Measurements from ENCODE around the gene RPL10A. TPM values are rescaled to one million over a fixed set of nuclear protein-coding genes. Genes with fewer than 3 reads are reported as not detected.

RPL10A gene
- total and polyA plus RNA-seq, 2 of the 13 experiments (the other 11 are each of a cell fraction or from before 2014, with no cell fraction given) = 1,854 to 2,726 TPM

DNA sequence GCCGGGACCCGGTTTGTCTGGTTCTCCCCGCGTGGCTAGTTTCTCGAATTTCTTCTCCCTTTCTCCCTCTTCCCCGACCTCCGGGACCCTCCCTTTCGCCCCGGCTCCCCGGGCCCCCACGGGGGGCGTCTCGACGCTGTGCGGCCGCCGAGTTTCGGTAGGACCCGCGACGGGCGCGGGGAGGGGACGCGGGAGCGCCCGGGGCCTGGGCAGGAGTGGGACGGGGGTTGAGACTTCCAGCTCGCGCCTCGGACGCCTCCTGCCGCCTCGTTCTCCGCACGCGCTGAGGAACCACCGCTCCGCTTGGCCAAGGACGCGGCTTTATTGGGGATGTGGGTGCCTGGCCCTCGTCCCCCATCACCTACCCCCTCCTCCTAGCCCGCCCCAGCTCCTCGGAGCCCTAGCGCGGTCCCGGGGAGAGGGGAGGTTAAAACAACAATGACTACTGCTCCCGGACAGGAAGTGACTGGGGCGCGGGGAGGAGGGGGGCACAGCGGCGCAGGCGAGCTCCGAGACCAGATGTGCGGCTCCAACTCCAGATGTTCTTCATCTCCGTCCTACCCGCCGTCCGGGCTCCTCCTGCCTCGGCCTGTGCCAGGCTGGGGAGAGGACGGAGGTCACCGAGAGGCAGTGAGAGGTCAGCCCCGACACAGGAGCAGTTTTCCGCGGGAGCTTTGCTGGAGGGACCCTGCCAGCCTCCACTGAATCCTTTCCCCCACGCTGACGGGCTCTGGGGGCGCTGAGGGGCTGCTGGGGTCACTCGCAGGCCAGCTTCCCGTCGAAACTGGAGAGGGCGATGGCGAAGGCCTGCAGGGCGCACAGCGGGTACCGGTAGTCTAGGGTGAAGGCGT is 29.6 kb downstream of the RPL10A start (continued):
- peak; percentile 97; the same call in 1 of the 2 replicates for TF ChIP-seq FOXC1 (CRISPR knock-in tag; IDR thresholded peaks at IDR 0.05; ENCODE audit: borderline replicate concordance)
- no peak for TF ChIP-seq CREM (IDR thresholded peaks at IDR 0.05)
- no peak for TF ChIP-seq CREM (CRISPR knock-in tag; IDR thresholded peaks at IDR 0.05)
- TF ChIP-seq, protein P1, sequence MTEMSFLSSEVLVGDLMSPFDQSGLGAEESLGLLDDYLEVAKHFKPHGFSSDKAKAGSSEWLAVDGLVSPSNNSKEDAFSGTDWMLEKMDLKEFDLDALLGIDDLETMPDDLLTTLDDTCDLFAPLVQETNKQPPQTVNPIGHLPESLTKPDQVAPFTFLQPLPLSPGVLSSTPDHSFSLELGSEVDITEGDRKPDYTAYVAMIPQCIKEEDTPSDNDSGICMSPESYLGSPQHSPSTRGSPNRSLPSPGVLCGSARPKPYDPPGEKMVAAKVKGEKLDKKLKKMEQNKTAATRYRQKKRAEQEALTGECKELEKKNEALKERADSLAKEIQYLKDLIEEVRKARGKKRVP (CRISPR knock-in tag; IDR thresholded peaks at IDR 0.05) = peak in 1 of 2 experiments; percentile 39; a peak in 1 of 4 replicates
- peak; percentile 93 for TF ChIP-seq RNF2 (conservative IDR thresholded peaks at IDR 0.05; ENCODE audit: low read depth)
- TF ChIP-seq MED1 (CRISPR knock-in tag; IDR thresholded peaks at IDR 0.05) = peak; percentile 51; the same call in 1 of the 2 replicates
- no peak; the same call in 1 of the 2 replicates for TF ChIP-seq ZNF326 (CRISPR knock-in tag; IDR thresholded peaks at IDR 0.05; ENCODE audit: borderline replicate concordance)
- TF ChIP-seq, protein P2, sequence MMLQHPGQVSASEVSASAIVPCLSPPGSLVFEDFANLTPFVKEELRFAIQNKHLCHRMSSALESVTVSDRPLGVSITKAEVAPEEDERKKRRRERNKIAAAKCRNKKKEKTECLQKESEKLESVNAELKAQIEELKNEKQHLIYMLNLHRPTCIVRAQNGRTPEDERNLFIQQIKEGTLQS (CRISPR knock-in tag; IDR thresholded peaks at IDR 0.05) = no peak
- TF ChIP-seq MIER2 (CRISPR knock-in tag; IDR thresholded peaks at IDR 0.05) = no peak
- TF ChIP-seq ZNF160 (CRISPR knock-in tag; IDR thresholded peaks at IDR 0.05) = no peak
- TF ChIP-seq MAF1 (CRISPR knock-in tag; IDR thresholded peaks at IDR 0.05; ENCODE audit: borderline replicate concordance) = 0 out of 2 replicates have a peak, but pooled peaks have one; percentile 31
- TF ChIP-seq BCL6 (CRISPR knock-in tag; IDR thresholded peaks at IDR 0.05) = 0 out of 2 replicates have a peak, but pooled peaks have one; percentile 23
- peak; percentile 84; the same call in 1 of the 2 replicates for TF ChIP-seq ZNF235 (CRISPR knock-in tag; IDR thresholded peaks at IDR 0.05; ENCODE audit: borderline replicate concordance)
- TF ChIP-seq NFRKB (IDR thresholded peaks at IDR 0.05) = no peak
- TF ChIP-seq, protein P3, sequence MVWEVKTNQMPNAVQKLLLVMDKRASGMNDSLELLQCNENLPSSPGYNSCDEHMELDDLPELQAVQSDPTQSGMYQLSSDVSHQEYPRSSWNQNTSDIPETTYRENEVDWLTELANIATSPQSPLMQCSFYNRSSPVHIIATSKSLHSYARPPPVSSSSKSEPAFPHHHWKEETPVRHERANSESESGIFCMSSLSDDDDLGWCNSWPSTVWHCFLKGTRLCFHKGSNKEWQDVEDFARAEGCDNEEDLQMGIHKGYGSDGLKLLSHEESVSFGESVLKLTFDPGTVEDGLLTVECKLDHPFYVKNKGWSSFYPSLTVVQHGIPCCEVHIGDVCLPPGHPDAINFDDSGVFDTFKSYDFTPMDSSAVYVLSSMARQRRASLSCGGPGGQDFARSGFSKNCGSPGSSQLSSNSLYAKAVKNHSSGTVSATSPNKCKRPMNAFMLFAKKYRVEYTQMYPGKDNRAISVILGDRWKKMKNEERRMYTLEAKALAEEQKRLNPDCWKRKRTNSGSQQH (CRISPR knock-in tag; IDR thresholded peaks at IDR 0.05; ENCODE audit: low read depth) = no peak; the same call in 1 of the 2 replicates
- peak; percentile 79; the same call in 1 of the 2 replicates for TF ChIP-seq ZNF530 (CRISPR knock-in tag; IDR thresholded peaks at IDR 0.05; ENCODE audit: low read depth)
- peak; percentile 83 for TF ChIP-seq AGO2 (optimal IDR thresholded peaks at IDR 0.05; ENCODE audit: low read depth, low read length)
- peak; percentile 94 for TF ChIP-seq HOXD1 (CRISPR knock-in tag; IDR thresholded peaks at IDR 0.05)
- TF ChIP-seq MED8 (CRISPR knock-in tag; IDR thresholded peaks at IDR 0.05; ENCODE audit: insufficient replicate concordance) = no peak
- TF ChIP-seq, protein P4, sequence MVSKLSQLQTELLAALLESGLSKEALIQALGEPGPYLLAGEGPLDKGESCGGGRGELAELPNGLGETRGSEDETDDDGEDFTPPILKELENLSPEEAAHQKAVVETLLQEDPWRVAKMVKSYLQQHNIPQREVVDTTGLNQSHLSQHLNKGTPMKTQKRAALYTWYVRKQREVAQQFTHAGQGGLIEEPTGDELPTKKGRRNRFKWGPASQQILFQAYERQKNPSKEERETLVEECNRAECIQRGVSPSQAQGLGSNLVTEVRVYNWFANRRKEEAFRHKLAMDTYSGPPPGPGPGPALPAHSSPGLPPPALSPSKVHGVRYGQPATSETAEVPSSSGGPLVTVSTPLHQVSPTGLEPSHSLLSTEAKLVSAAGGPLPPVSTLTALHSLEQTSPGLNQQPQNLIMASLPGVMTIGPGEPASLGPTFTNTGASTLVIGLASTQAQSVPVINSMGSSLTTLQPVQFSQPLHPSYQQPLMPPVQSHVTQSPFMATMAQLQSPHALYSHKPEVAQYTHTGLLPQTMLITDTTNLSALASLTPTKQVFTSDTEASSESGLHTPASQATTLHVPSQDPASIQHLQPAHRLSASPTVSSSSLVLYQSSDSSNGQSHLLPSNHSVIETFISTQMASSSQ (IDR thresholded peaks at IDR 0.05; ENCODE audit: low read depth) = no peak
- TF ChIP-seq, protein P4 (CRISPR knock-in tag; IDR thresholded peaks at IDR 0.05; ENCODE audit: borderline replicate concordance) = no peak; the same call in 1 of the 2 replicates
- no peak for TF ChIP-seq FOXP1 (IDR thresholded peaks at IDR 0.05)
- no peak for TF ChIP-seq FOXP1 (CRISPR knock-in tag; IDR thresholded peaks at IDR 0.05)
- peak; percentile 81; the same call in 1 of the 2 replicates for TF ChIP-seq ZNF101 (CRISPR knock-in tag; IDR thresholded peaks at IDR 0.05; ENCODE audit: borderline replicate concordance, low read depth)
